ENCODE measurements around the gene PROX1.

PROX1 gene, protein sequence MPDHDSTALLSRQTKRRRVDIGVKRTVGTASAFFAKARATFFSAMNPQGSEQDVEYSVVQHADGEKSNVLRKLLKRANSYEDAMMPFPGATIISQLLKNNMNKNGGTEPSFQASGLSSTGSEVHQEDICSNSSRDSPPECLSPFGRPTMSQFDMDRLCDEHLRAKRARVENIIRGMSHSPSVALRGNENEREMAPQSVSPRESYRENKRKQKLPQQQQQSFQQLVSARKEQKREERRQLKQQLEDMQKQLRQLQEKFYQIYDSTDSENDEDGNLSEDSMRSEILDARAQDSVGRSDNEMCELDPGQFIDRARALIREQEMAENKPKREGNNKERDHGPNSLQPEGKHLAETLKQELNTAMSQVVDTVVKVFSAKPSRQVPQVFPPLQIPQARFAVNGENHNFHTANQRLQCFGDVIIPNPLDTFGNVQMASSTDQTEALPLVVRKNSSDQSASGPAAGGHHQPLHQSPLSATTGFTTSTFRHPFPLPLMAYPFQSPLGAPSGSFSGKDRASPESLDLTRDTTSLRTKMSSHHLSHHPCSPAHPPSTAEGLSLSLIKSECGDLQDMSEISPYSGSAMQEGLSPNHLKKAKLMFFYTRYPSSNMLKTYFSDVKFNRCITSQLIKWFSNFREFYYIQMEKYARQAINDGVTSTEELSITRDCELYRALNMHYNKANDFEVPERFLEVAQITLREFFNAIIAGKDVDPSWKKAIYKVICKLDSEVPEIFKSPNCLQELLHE

GRCh38 chr1:213987927-213988506 lies at the start of gene PROX1:
TSS of gene PROX1 (plus strand) at chr1:213987973. CDS start at chr1:213996536, 8,563 bp downstream.
- DNase-seq: no peak

DNA sequence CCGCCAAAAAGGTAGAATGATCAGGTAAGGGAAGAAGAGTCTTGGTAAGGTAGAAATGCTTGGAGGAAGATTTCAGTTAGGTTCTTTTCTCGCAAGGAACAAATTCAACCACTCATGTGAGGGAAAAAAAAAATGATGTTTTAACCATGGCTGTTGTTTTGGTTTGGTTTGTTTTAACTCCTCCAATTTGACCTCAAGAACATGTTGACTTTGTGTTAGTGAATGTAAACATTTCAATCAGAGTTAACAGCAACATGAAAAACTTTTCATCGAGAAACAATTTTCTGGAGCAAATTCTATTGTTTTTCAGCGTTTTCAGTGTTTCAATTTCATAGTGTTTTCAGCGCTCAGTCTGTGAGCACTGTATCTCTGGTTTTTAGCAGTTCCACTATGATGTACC lies 49.0 kb upstream of the PROX1 start:
- no peak for DNase-seq

GRCh38 chr1:213939888-213940287 lies 47.9 kb upstream of the PROX1 start:
- no peak for DNase-seq

GRCh38 chr1:213940947-213941346 lies 46.8 kb upstream of the PROX1 start:
- no peak for DNase-seq

DNA sequence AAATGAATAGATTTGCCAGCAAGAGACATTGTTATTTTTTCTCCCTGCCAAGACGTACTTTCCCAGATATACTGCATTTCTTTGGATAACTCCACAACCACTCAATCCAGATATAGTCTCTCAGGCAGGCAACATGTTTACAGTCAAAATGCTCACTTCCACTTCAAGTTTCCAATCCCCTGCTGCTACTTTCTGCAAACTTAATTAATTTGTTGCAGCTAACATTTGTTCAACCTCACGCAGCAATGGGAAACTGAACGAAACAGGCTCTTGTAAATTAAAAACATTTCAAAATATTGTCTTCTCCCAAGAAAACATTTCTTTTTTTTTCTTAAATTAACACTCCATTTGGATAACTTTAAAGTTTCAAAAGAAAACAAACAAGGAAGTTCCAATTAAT lies 45.7 kb upstream of the PROX1 start:
- DNase-seq: no peak

- DNase-seq: no peak
Observed at GRCh38 chr1:213947200-213947801, 40.5 kb upstream of the PROX1 start.

DNA sequence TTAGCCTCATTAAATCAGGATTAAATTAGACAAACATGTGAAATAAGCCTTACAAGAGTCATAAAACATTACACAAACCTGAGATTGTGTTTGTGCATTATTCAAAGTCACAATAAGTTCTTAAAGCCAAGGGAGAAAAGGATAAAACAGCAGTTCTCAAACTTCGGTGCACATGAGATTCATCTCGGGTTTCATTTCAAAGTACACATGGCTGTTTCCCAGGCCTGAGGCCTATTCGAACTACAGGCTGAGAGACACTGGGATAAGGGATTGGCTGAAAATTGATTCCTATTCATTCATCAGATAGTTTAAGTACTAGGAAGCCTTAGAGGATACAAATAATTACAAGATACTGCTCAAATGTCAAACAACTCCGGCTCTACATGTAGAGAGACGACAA lies 35.9 kb upstream of the PROX1 start:
- DNase-seq: no peak

- no peak for DNase-seq
Observed at GRCh38 chr1:213953806-213954205, 34.0 kb upstream of the PROX1 start.

GRCh38 chr1:213956295-213956770 lies 31.4 kb upstream of the PROX1 start:
- DNase-seq: no peak

DNA sequence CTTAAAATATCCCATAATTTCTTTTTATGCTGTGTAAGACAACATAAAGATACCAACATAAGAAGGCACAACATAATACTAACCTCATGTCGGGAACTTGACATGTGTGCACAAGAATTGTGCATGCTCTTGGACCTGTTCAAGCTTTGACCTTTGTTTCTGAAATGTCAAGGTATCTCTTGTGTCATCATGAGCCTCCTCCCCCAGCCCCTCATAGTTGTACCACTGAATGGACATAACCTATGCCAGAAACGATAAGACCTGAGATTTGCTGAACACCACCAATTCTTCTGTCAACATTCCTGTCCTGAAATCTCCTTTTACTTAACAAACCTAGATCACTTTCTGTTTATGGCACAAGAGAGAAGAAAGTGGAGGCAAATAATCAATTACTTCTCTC lies 29.4 kb upstream of the PROX1 start:
- no peak for DNase-seq

GRCh38 chr1:213960963-213961362 lies 26.8 kb upstream of the PROX1 start:
- DNase-seq: no peak

- no peak for DNase-seq
Observed at GRCh38 chr1:213962508-213962907, 25.3 kb upstream of the PROX1 start.

DNA sequence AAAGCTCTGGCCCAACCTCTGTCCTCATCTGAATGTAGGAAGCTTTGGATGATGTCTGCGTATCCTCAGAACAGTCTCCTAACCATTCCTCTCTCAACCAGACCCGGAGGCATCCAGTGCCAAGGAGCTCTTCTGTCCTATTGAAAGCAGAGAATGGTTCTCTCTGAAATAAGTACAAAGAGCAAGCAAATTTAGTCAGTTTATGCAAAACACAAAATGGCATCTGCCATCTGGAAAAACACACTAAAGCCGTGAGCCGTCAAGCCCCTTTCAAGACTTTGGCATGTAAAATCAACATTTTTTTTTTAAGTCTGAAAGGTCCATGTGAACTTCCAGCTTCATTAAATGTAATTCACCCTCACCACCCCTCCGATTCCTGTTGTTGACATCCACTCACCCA lies 21.7 kb upstream of the PROX1 start:
- no peak for DNase-seq

- no peak for DNase-seq
Observed at GRCh38 chr1:213968146-213968825, 19.5 kb upstream of the PROX1 start.

DNA sequence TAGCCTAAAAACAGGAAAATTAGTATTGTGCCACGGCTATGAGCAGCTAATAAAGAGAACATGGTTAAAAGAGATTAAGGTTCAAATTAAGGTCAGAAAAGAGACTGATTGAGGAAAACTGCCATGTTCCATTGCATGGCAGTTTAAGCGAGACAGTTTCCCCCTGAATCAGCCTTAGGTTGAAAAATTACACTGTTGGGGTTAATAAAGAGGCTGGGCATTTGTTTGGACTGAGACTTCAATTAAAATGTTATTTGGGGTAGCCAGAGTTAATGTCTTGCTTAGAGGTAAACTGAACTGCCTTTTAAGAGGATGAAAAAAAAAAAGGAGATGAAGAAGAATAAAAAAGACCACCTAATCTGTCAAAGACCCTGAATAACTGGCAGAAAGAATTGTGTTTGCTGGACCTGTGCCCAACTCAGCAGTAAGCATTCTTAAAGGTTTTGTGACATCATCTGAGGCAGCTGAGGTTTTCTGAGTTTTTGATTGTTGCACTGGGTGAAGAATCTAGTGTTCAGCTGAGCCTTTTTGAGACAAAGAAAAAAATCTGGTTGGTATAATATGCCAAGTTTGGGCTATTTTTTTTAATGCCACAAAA lies 17.7 kb upstream of the PROX1 start:
- DNase-seq: no peak

- DNase-seq: no peak
Observed at GRCh38 chr1:213972141-213972540, 15.6 kb upstream of the PROX1 start.

GRCh38 chr1:213973129-213973528 lies 14.6 kb upstream of the PROX1 start:
- no peak for DNase-seq

GRCh38 chr1:213976665-213977485 lies 10.9 kb upstream of the PROX1 start:
- no peak for DNase-seq

DNA sequence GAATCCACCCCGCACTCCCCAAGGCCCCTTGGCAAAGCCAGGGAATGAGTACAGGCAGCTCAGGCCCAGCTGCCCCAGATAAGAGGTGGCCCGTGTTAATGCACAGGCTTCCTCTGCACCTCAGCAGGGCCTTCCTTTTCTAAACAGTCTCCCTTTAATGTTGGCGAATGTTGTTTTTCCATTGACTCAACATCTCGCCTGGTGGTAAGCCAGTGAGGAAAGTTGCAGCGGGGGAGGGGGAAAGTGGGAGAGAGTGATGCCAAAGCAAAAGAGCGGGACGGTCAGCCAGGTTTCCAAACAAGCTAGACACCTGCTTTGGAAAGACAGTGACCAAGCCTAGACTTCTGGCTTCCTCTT lies 10.3 kb upstream of the PROX1 start:
- no peak for DNase-seq

GRCh38 chr1:213977909-213978308 lies 9.9 kb upstream of the PROX1 start:
- no peak for DNase-seq

GRCh38 chr1:213979751-213980586 lies 7.8 kb upstream of the PROX1 start:
- no peak for DNase-seq

All from left hindlimb (tissue), 1 donor.